A549 (cell line): ENCODE results near the gene TMEM100.

Experiments
- CEBPB ChIP-seq, 2 experiments: fragments of >200 bp in 1 of 2; sonication (Bioruptor Twin) in 1 of 2; formaldehyde crosslinking in 1 of 2; IDR thresholded peaks; 2 replicates each; pipeline ENCODE4 v1.6.1; 2012 to 2016
- EP300 ChIP-seq, 2 experiments: fragments of >200 bp; sonication (Bioruptor Twin); formaldehyde crosslinking; IDR thresholded peaks; 2 replicates in 1 of 2; 3 replicates in 1 of 2; pipeline ENCODE4 v1.6.1; 2016 to 2017
- ESRRA ChIP-seq: fragments of 150-350 bp; IDR thresholded peaks from 2 replicates; pipeline ENCODE4 v1.6.1; 2014; ENCODE audit warnings: mild to moderate bottlenecking, low read length, borderline replicate concordance
- HDAC2 ChIP-seq: fragments of 200-600 bp; sonication (generic); IDR thresholded peaks from 2 replicates; pipeline ENCODE4 v1.6.1; 2016
- NR3C1 ChIP-seq: fragments of >200 bp; sonication (Bioruptor Twin); formaldehyde crosslinking; IDR thresholded peaks from 3 replicates; pipeline ENCODE4 v1.6.1; 2017
- SMC3 ChIP-seq: fragments of >200 bp; sonication (Bioruptor Twin); formaldehyde crosslinking; IDR thresholded peaks from 3 replicates; pipeline ENCODE4 v1.6.1; 2018; ENCODE audit warnings: inconsistent platforms
- TF ChIP-seq, protein P1 (sequence below): IDR thresholded peaks from 2 replicates; pipeline ENCODE4 v1.6.1; 2012
- TF ChIP-seq, protein P2 (sequence below): fragments of >200 bp; sonication (Bioruptor Twin); formaldehyde crosslinking; IDR thresholded peaks from 3 replicates; pipeline ENCODE4 v1.5.1; 2016
- TF ChIP-seq, protein P3 (sequence below): fragments of 450-650 bp; IDR thresholded peaks from 2 replicates; pipeline ENCODE4 v1.6.1; 2014; ENCODE audit warnings: antibody characterized with exemption

DNA sequence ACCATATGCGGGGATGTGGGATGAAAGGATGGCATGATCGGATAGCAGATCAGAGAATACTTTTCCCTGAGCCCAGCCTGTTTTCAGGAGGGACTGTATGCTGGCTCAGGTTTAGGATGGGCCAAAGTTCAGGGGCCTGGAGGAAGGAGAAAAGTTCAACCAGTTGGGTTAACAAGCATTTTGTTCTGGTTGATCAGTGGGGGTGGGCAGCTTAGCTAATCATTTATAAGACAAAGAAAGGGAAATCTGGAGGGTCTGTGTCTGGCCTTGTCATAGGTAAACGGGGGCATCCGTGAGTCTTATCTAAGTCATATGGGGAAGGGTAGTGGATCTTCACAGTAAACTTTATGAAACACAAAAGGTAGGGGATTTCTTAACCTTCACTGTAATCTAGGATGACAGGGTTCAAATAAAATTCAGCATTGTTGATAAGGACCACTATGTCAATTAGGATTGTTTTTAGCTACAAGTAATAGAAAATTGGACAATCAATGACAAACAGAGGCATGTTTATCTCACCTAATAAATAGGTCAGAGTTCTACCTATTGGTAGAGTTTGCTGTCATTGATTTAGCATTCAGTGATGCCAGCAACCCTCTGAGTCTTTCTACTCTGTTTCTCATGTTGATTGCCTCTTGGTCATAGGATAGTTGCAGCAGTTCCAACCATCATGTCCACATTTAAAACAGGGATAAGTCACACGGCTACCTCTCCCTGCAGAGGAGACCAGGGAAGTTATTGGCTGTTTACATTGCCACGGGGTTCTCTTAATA is 39.6 kb upstream of the TMEM100 start:
- TF ChIP-seq SMC3 (no peak), NR3C1 (no peak), EP300 (IDR thresholded peaks at IDR 0.05) (no peak), HDAC2 (no peak), ESRRA (no peak), CEBPB (IDR thresholded peaks at IDR 0.05) (no peak)
- TF ChIP-seq, protein P1, sequence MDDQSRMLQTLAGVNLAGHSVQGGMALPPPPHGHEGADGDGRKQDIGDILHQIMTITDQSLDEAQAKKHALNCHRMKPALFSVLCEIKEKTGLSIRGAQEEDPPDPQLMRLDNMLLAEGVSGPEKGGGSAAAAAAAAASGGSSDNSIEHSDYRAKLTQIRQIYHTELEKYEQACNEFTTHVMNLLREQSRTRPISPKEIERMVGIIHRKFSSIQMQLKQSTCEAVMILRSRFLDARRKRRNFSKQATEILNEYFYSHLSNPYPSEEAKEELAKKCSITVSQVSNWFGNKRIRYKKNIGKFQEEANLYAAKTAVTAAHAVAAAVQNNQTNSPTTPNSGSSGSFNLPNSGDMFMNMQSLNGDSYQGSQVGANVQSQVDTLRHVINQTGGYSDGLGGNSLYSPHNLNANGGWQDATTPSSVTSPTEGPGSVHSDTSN, result no peak
- TF ChIP-seq, protein P2, sequence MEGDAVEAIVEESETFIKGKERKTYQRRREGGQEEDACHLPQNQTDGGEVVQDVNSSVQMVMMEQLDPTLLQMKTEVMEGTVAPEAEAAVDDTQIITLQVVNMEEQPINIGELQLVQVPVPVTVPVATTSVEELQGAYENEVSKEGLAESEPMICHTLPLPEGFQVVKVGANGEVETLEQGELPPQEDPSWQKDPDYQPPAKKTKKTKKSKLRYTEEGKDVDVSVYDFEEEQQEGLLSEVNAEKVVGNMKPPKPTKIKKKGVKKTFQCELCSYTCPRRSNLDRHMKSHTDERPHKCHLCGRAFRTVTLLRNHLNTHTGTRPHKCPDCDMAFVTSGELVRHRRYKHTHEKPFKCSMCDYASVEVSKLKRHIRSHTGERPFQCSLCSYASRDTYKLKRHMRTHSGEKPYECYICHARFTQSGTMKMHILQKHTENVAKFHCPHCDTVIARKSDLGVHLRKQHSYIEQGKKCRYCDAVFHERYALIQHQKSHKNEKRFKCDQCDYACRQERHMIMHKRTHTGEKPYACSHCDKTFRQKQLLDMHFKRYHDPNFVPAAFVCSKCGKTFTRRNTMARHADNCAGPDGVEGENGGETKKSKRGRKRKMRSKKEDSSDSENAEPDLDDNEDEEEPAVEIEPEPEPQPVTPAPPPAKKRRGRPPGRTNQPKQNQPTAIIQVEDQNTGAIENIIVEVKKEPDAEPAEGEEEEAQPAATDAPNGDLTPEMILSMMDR, result no peak
- TF ChIP-seq, protein P3, sequence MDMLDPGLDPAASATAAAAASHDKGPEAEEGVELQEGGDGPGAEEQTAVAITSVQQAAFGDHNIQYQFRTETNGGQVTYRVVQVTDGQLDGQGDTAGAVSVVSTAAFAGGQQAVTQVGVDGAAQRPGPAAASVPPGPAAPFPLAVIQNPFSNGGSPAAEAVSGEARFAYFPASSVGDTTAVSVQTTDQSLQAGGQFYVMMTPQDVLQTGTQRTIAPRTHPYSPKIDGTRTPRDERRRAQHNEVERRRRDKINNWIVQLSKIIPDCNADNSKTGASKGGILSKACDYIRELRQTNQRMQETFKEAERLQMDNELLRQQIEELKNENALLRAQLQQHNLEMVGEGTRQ, result no peak
